ENCODE results near the gene OPRD1.

OPRD1 gene

DNA sequence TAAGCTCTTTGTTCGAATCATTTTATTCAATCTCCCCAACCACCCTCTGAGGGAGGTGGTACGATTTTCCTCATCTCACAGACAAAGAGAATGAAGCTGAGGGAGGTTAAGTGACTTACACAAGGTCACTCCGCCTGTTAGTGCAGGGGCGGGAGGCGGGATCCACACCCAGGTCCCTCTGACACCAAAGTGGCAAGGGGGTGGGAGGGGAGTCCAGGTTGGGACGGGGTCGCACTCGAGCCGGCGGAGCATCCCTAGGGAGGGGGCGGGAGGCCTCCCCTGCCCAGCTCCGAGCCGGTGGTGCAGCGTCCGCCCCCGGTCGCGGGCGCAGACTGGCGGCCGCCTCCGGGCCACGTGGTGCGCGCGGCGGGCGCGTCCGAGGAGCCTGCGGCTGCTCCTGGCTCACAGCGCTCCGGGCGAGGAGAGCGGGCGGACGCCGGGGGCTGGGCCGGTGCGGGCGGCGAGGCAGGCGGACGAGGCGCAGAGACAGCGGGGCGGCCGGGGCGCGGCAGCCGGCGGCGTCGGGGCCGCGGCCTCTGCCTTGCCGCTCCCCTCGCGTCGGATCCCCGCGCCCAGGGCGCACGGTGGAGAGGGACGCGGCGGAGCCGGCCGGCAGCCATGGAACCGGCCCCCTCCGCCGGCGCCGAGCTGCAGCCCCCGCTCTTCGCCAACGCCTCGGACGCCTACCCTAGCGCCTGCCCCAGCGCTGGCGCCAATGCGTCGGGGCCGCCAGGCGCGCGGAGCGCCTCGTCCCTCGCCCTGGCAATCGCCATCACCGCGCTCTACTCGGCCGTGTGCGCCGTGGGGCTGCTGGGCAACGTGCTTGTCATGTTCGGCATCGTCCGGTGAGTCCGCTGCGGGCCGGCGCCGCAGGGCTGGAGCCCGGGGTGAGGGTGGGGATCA is at the start of gene OPRD1:
OPRD1 (plus strand) TSS at position 405 of the 903 bp plus-strand sequence; CDS start at position 619, 214 bp downstream.
- TF ChIP-seq, protein P1, sequence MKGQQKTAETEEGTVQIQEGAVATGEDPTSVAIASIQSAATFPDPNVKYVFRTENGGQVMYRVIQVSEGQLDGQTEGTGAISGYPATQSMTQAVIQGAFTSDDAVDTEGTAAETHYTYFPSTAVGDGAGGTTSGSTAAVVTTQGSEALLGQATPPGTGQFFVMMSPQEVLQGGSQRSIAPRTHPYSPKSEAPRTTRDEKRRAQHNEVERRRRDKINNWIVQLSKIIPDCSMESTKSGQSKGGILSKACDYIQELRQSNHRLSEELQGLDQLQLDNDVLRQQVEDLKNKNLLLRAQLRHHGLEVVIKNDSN (IDR thresholded peaks at IDR 0.05) = peak; percentile 63
- TF ChIP-seq TAF1 (IDR thresholded peaks at IDR 0.05; ENCODE audit: low read depth) (no peak), CEBPB (IDR thresholded peaks at IDR 0.05) (no peak), TCF12 (IDR thresholded peaks at IDR 0.05; ENCODE audit: low read depth) (no peak)

DNA sequence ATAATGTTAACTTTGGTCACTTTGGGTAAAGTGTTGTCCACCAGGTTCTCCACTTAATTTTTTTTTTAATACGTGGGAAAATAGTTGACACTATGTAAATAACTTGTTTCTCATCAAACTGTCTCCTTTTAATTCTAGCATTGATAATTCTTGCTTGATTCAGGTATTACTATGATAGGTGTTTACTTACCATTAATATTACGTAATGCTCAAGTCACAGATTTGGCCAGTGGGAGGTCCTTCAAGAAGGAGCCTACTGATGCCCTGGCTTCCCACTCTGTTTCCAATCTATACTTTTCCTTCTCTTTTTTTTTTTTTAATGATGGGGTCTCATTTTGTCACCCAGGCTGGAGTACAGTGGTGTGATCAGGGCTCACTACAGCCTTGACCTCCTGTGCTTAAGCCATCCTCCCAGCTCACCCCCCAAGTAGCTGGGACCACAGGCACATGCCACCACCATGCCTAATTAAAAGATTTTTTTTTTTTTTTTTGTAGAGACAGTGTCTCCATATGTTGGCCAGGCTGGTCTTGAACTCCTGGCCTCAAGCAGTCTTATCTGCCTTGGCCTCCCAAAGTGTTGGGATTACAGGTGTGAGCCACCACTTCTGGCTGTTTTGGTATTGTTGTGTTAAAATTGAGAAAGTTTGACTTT is 45.3 kb upstream of the OPRD1 start:
- TF ChIP-seq, protein P2, sequence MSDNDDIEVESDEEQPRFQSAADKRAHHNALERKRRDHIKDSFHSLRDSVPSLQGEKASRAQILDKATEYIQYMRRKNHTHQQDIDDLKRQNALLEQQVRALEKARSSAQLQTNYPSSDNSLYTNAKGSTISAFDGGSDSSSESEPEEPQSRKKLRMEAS (IDR thresholded peaks at IDR 0.05) = no peak
- TF ChIP-seq TAF1 (IDR thresholded peaks at IDR 0.05; ENCODE audit: low read depth) (no peak), FOXM1 (IDR thresholded peaks at IDR 0.05; ENCODE audit: borderline replicate concordance, low read depth) (no peak), TCF12 (IDR thresholded peaks at IDR 0.05; ENCODE audit: low read depth) (no peak), CEBPB (IDR thresholded peaks at IDR 0.05) (no peak), EGR1 (IDR thresholded peaks at IDR 0.05) (no peak), NFIC (IDR thresholded peaks at IDR 0.05) (no peak), EP300 (IDR thresholded peaks at IDR 0.05; ENCODE audit: borderline replicate concordance) (no peak), TEAD4 (IDR thresholded peaks at IDR 0.05) (no peak), YY1 (IDR thresholded peaks at IDR 0.05; ENCODE audit: low read depth) (no peak), ZBTB7A (IDR thresholded peaks at IDR 0.05; ENCODE audit: low read depth) (no peak), RAD21 (IDR thresholded peaks at IDR 0.05; ENCODE audit: low read depth) (no peak)
- TF ChIP-seq, protein P3, sequence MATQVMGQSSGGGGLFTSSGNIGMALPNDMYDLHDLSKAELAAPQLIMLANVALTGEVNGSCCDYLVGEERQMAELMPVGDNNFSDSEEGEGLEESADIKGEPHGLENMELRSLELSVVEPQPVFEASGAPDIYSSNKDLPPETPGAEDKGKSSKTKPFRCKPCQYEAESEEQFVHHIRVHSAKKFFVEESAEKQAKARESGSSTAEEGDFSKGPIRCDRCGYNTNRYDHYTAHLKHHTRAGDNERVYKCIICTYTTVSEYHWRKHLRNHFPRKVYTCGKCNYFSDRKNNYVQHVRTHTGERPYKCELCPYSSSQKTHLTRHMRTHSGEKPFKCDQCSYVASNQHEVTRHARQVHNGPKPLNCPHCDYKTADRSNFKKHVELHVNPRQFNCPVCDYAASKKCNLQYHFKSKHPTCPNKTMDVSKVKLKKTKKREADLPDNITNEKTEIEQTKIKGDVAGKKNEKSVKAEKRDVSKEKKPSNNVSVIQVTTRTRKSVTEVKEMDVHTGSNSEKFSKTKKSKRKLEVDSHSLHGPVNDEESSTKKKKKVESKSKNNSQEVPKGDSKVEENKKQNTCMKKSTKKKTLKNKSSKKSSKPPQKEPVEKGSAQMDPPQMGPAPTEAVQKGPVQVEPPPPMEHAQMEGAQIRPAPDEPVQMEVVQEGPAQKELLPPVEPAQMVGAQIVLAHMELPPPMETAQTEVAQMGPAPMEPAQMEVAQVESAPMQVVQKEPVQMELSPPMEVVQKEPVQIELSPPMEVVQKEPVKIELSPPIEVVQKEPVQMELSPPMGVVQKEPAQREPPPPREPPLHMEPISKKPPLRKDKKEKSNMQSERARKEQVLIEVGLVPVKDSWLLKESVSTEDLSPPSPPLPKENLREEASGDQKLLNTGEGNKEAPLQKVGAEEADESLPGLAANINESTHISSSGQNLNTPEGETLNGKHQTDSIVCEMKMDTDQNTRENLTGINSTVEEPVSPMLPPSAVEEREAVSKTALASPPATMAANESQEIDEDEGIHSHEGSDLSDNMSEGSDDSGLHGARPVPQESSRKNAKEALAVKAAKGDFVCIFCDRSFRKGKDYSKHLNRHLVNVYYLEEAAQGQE (IDR thresholded peaks at IDR 0.05; ENCODE audit: low read depth) = no peak
- TF ChIP-seq, protein P1 (IDR thresholded peaks at IDR 0.05) = no peak

DNA sequence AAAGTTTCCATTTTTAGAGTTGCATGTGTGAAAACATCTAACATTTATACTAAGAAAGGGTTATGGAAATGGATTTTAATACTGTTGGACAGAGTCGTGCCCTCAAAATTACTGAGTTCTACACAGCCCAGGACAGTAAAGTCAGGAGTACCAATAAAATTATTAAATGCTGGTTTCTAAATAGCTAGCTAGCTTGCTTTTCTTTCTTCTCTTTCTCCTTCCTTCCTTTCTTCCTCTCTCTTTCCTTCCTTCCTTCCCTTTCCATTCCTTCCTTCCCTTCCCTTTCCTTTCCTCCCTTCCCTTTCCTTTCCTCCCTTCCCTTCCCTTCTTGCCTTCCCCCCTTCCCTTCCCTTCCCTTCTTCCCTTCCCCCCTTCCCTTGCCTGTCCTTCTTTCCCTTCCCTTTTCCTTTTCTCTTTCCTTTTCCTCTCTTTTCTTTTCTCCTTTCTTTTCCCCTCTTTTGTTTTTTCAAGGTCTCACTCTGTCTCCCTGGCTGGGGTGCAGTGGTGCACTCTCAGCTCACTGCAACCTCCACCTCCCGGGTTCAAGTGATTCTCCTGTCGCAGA is 41.3 kb upstream of the OPRD1 start:
- TF ChIP-seq YY1 (IDR thresholded peaks at IDR 0.05; ENCODE audit: low read depth) (no peak), FOXM1 (IDR thresholded peaks at IDR 0.05; ENCODE audit: borderline replicate concordance, low read depth) (no peak), EGR1 (IDR thresholded peaks at IDR 0.05) (no peak), CREB1 (IDR thresholded peaks at IDR 0.05; ENCODE audit: low read depth) (no peak), RAD21 (IDR thresholded peaks at IDR 0.05; ENCODE audit: low read depth) (no peak), ZBTB7A (IDR thresholded peaks at IDR 0.05; ENCODE audit: low read depth) (no peak), TEAD4 (IDR thresholded peaks at IDR 0.05) (no peak), EP300 (IDR thresholded peaks at IDR 0.05; ENCODE audit: borderline replicate concordance) (no peak), NFIC (IDR thresholded peaks at IDR 0.05) (no peak), TCF12 (IDR thresholded peaks at IDR 0.05; ENCODE audit: low read depth) (no peak), TAF1 (IDR thresholded peaks at IDR 0.05; ENCODE audit: low read depth) (no peak)
- TF ChIP-seq, protein P2 (IDR thresholded peaks at IDR 0.05) = no peak
- TF ChIP-seq, protein P1 (IDR thresholded peaks at IDR 0.05) = no peak

DNA sequence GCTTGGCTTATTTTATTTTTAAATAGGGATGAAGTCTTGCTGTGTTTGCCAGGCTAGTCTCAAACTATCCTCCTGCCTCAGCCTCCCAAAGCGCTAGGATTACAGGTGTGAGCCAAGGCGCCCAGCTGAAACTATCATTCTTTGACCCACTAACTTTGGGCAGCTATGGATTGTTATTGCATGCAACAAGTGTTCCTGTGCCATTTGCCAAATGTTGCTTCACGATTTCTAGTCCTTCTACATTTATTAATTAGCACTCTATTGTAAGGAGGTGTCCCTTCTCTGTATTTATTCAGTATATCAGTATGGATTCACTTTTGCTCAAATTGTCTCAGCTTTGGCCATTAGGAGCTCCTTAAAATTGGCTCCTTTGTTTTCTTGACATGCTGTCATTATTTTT is 38.9 kb upstream of the OPRD1 start:
- TF ChIP-seq TCF12 (IDR thresholded peaks at IDR 0.05; ENCODE audit: low read depth) (no peak), NFIC (IDR thresholded peaks at IDR 0.05) (no peak), ZBTB7A (IDR thresholded peaks at IDR 0.05; ENCODE audit: low read depth) (no peak), EGR1 (IDR thresholded peaks at IDR 0.05) (no peak), RAD21 (IDR thresholded peaks at IDR 0.05; ENCODE audit: low read depth) (no peak), CEBPB (IDR thresholded peaks at IDR 0.05) (no peak), TEAD4 (IDR thresholded peaks at IDR 0.05) (no peak), CREB1 (IDR thresholded peaks at IDR 0.05; ENCODE audit: low read depth) (no peak), EP300 (IDR thresholded peaks at IDR 0.05; ENCODE audit: borderline replicate concordance) (no peak), TAF1 (IDR thresholded peaks at IDR 0.05; ENCODE audit: low read depth) (no peak), YY1 (IDR thresholded peaks at IDR 0.05; ENCODE audit: low read depth) (no peak), FOXM1 (IDR thresholded peaks at IDR 0.05; ENCODE audit: borderline replicate concordance, low read depth) (no peak)
- TF ChIP-seq, protein P3 (IDR thresholded peaks at IDR 0.05; ENCODE audit: low read depth) = no peak
- TF ChIP-seq, protein P2 (IDR thresholded peaks at IDR 0.05) = no peak
- TF ChIP-seq, protein P1 (IDR thresholded peaks at IDR 0.05) = no peak

Data from Ishikawa (cell line).